HG03457 (cell line): ENCODE results near the gene UBAP2.
"Not testable (repeated sequence)": the region's sequence is repeated elsewhere in the genome, so short reads cannot be mapped to it uniquely, and the experiment has no call there.

ENCODE experiments used
- ATAC-seq: cut with Tn5 transposase; IDR thresholded peaks from one replicate; pipeline ENCODE4 v1.9.1; 2021; ENCODE audit warnings: moderate number of reproducible peaks; ENCODE audit not compliant: unreplicated experiment

Gene UBAP2

DNA sequence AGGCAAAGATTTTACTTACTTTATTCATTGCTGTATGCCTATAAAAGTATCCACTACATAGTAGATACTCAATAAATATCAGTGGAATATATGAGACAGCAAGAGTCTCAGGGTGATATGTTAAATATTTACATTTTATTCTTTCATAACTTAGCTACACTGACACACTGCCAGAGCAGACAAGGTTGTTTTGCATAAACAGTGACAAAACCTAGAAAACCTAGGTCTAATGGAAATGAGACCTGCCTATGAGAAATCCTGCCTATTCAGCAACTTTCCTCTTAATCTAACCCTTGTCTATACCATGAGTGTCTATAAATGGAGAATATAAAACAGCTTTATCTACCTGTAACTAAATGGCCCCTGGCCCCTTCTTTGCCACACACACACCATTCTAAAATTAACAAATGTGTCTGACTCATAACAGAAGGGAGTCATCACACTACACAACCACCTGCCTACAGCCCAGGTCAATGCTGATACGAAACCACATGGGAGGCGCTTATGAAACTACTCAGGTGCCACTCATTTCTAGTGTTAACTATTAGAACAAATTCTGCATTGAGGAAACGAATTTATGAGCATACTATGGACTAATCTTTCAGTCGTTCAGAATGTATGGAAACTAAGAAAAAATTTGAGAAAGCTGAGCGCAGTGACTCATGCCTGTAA, 60.3 kb downstream of the UBAP2 start:
- ATAC-seq: peak; percentile 94

- ATAC-seq: no peak
Measured at GRCh38 chr9:33976414-33976813, 72.3 kb downstream of the UBAP2 start.

- no peak for ATAC-seq
Measured at GRCh38 chr9:33972698-33973097, 76.0 kb downstream of the UBAP2 start.

DNA sequence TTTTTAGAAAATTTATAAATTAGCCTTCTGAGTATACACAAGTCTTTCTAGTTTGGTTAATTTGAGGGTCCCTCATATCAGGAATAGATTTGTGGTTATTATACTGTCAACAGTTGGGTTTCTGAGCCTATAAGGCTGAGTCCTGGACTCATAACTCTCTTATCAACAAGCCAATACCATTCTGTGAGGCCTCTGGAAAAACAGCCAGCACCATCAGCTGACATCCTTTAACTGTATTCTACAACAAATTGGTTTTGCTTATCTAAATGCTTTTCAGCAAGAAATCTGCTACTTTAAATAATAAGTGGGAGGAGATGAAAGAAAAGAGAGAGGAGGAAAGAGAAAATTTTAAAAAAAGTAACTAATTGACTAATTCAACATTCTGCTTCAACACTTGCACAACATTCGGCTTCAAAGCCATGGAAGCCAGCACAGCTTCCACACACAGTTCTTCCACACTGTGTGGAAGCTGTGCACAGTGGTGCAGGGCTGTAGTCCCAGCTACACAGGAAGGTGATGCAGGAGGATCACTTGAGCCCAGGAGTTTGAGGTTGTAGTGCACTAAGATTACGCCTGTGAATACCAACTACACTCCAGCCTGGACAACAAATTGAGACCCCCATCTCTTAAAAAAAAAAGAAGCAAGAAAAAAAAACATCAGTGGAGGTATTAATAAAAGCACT, 84.5 kb downstream of the UBAP2 start:
- ATAC-seq: no peak

GRCh38 chr9:33962468-33962867, 86.2 kb downstream of the UBAP2 start:
- not testable (repeated sequence) for ATAC-seq

- no peak for ATAC-seq
Measured at GRCh38 chr9:33959725-33960124, 89.0 kb downstream of the UBAP2 start.

- ATAC-seq: no peak
Measured at GRCh38 chr9:33956544-33956943, 92.1 kb downstream of the UBAP2 start.

DNA sequence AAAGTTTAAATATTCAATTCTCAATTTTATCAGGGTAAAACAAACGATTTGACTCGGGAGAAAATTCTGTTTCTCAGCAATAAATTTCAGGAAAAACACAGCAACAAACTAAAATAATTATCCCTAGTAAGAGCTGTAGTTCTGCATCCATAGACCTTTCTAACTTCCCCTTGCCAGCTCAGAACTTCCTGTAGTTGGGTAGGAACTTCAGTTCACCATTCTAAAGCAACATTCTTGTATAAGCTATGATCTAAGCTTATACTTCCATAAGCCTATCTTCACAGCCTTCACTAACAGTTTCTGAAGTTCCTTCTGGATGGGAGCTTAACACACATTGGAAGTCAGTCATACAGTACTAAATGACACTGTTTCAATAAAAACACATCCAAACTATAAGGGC, 96.6 kb downstream of the UBAP2 start:
- ATAC-seq: no peak

- ATAC-seq: no peak
Measured at GRCh38 chr9:33950371-33950770, 98.3 kb downstream of the UBAP2 start.

- no peak for ATAC-seq
Measured at GRCh38 chr9:33946779-33947535, 101.7 kb downstream of the UBAP2 start.

- no peak for ATAC-seq
Measured at GRCh38 chr9:33943389-33943788, 105.3 kb downstream of the UBAP2 start.

DNA sequence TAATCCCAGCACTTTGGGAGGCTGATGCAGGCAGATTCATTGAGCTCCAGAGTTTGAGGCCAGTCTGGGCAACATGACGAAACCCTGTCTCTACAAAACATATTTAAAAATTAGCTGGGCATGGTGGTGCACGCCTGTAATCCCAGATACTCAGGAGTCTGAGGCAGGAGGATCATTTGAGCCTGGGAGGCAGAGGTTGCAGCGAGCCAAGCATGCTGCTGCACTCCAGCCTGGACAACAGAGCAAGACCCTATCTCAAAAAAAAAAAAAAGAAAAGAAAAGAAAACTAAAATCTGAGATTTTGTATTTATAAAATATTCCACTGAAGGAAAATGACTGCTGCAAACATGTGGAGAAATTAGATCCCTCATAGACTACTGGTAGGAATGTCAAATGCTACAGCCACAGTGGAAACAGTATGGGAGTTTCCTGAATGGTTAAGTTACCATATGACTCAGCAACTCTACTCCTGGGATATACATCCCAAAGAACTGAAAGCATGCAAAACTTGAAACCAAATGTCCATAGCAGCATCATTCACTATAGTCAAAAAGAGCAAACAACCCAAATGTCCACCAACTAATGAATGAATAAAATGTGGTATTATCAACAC, 106.1 kb downstream of the UBAP2 start:
- no peak for ATAC-seq

- ATAC-seq: no peak
Measured at GRCh38 chr9:33939924-33940874, 108.5 kb downstream of the UBAP2 start.

DNA sequence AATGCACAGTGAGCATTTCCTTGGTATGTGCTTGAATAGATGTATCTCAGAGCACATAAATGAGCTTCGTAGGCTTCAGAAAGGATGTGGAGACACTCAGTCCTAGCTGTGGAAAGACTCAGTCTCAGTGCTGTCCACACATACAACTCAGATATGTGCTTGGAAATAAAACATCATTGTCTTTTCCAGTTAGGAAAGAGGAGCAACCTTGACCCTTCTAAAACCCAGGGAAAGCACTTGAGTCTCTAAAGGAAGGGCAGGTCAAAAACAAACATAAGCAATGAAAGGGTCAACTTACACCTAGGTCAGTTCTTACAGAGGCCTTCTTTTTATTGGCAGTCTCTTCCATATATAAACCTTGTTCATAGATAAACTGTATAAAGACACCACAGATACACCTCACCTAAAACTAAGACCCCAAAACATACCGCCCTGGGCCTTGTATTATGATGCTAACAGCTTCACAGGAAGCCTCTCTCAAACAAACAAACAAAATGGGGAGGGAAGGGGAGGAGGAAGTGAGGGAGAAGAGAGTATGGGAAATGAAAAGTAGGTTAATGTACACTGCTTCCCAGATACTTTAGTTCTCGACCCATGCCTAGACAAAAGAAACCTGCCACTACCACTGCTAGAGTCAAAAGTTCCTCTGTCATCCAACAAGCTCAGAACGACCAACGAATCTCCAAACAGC, 114.4 kb downstream of the UBAP2 start:
- ATAC-seq: no peak

- ATAC-seq: no peak
Measured at GRCh38 chr9:33932078-33932807, 116.4 kb downstream of the UBAP2 start.

- no peak for ATAC-seq
Measured at GRCh38 chr9:33931326-33931725, 117.4 kb downstream of the UBAP2 start.

- no peak for ATAC-seq
Measured at GRCh38 chr9:33927694-33928093, 121.0 kb downstream of the UBAP2 start.

DNA sequence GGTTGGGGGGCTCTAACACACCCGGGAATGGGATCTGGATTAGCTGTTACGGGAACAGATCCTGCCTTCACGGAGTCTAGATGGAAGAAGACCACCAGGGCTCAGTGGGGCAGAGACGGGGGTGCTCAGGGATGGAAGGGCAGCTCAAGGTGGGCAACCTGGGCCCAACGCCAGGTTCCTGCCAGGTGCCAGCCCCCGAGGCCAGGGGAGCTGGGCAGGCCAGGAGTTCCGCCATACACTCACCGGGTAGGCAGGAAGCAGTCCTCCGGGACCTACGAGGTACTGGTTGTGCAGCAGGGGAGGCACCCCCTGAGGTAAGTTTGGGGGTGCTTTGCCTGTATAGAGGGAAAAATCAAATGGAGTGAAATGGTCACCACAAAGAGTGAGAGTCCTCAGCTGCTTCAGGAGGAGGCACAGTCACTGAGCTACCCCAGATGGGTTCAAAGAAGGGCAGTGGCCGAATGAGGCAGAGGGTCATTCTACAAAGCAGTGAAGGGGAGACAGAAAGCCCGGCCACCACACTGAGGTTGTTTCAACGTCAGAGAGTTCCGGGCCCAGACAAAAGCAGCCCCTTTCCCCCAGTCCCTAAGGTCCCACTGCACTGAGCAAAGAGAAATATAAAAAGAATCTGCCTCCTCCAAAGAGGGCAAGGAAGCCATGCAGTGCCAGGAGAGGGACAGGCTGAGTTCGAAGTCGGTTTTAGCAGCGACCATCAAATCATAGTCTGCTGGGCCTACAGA, 121.8 kb downstream of the UBAP2 start:
- ATAC-seq: no peak
